CD4-positive, alpha-beta T cell treated with Interleukin-1 beta for 1 hour (primary cell): ENCODE data around the gene GALNT14.
"Not testable (repeated sequence)": the region's sequence is repeated elsewhere in the genome, so short reads cannot be mapped to it uniquely, and the experiment has no call there.

Experiments
- DNase-seq, 2 donors: peaks; one replicate each; pipeline ENCODE4 v3.0.0-alpha.2; 2020 to 2022

Gene GALNT14

DNA sequence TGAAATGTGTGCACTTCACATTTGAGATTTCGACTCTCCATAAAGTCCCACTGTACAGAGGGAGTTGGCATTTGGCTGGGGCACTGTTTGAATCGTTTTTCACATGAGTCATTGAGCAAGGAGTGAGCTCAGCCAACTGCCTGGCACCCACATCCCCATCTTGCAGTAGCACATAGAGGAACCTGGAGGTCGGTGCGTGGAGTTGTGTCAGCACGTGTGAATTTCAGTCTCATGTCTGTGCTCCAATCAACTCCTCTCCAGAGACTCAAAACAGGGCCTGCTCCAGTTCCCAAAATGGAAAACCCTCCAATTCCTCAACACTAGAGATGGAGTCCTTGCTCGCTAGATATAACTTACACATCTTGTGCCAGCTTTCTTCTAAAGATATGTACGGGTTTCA is 204.2 kb downstream of the GALNT14 start:
- no peak for DNase-seq

DNA sequence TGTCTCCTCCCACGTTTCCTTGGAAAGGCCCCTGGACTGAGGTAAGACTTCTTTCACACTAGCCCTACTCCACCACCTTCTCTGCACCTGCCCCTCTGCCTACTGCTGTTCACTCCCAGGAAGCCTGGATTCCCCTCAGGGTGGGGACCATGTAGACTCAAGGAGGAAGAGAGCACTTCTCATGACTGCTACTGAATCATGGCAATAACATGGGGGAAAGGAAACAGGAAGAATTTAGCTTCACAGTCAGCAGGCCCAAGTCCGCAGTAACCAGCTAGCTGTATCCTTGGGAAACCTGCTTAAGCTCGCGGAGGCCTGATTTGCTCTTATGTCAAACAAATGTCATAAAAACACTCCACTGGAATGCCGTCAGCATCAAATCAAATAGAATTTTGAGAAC is 204.7 kb downstream of the GALNT14 start:
- no peak for DNase-seq

DNA sequence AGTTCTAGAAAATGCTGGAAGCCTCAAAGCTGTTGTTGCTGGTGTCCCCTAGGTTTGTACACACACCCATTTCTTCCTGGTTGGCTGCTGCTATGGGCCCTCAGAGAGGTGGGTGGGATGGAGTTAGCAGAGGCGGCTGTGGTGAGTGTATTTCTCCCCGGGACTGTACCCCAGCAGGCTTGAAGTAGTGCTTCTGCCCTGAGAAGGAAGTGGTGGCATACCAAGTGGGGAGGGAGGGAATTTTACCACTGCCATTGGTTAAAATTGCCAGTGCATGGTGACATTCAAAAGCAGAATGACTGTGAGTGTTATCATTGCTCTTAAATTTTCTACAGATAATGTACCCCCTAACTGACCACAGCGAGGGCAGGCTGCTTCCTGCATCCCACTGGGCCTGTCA is 205.4 kb downstream of the GALNT14 start:
- DNase-seq: no peak

DNA sequence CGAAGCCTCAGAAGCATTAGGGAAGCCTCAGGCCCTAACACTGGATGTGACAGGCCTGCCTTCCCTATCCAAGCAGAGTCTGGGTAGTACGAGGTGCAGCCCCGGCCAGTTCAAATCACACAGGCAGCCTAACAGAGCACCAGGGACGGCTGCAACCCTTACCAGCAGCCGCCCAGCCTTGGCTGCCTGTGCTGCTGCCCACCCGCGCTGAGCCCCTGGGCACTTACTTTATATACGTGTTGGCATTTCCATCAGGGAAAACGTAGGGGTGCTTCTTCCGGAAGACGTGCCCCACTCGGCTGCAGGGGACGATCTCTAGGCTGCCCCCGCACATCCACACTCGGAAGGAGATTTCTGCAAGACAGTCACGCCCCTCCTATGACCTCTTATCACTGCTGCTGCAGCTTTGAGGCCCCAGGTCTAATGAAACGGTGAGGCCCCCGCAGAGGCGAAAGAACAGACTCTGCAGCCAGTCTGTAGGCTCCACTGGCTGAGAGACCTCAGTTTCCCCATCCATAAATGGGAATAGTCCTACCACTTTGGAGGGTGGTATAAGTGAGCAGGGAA is 206.3 kb downstream of the GALNT14 start:
- DNase-seq: no peak

DNA sequence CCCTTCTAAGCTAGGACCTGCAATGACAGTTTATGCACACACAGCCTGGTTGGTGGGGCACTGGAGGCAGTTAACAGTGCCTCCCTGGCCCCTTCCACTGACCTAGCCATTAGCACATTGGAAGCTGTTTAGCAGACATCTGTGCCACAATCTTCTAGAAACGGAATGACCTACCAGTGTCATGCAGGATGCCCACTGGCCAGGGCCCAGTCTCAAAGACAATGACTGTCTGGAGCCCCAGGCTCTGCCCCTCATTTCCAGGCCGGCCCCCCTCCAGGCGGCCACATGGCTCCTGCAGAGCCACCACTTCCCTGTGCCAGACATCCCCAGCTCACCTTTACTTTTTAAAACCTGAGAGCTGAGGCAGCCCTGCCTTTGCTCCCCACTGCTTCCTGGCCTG is 207.5 kb downstream of the GALNT14 start:
- no peak for DNase-seq

DNA sequence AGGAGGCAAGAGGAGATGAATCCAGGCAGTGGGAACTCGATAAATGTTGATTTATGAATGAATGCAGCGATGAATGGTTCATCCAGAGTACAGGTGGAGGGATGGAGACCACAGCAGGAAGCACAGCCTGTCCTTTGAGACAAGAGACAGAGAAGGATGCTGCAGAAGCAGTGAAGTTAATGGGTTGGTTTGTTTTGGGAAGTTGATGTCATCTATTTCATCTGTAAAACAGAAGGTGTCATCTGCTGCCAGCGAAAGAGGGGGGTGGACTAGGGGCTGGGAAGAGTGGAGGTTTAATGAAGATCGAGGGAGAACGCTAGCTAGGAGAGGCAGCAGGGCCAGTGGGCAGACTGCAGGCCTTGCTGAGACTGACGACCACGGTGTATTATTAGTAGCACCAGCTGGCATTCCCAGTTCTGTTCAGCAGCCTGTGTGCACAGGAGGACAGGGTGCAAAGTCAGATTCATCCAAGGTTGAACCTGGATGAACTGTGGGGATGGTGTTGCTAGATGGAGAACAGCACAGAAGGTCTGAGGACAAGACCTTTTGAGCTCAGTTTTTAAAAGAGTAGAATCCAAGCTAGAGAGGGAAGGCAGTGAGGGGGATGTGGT is 210.7 kb downstream of the GALNT14 start:
- no peak for DNase-seq

DNA sequence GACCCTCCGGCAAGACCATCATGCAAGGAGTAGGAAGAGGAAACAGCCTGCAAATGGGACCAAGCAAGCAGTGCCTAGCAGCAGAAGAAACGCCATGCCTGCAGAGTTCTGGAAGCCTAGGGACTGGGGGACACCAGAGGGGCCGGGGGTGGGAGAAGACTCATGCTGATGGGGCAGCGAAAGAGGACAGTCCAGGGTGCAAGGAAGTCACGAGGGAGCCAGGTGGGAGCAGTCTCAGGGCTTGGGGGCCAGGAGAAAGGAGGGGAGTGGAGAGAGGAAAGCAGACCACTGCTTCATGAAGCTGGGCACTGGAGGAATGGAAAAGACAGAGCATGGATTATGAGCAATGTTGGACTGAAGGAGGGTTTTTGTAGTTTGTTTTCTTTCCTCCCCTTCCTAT is 211.6 kb downstream of the GALNT14 start:
- no peak for DNase-seq

DNA sequence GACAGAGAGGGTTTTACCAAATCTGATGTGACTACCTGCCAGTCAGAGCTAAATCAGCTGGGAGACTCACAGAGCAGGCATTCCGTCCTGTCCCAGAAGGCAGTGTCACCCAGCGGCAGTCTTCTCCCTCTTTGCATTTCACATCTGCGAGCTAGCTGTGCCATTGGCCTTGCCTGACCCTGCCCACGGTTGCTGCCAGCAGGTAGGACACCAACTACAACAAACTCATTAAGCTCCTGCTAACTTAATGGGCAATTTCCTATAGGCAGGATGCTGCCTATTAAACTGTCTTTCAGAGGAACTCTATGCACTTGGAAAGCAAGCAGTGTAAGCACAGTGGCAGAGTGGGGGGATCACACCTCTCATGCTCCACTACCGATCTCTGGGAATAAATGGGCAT is 214.6 kb downstream of the GALNT14 start:
- DNase-seq: no peak

DNA sequence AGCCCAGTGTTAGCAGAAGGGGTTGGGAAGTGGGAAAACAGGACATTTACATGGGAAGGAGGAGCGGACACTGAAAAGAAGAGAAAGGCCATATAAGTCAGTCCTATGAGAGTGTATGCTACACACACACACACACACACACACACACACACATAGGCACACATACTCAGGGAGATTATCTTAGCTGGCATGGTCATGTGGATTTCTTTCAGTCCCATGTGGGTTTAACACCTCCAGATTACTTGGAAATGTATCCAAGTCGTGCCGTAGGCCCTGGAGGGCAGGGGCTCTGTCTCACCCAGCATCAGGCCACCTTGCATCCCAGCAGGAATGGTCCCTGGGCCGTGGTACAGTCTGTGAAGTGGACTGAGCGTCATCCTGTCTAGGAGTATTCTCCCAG is 217.7 kb downstream of the GALNT14 start:
- DNase-seq: no peak

DNA sequence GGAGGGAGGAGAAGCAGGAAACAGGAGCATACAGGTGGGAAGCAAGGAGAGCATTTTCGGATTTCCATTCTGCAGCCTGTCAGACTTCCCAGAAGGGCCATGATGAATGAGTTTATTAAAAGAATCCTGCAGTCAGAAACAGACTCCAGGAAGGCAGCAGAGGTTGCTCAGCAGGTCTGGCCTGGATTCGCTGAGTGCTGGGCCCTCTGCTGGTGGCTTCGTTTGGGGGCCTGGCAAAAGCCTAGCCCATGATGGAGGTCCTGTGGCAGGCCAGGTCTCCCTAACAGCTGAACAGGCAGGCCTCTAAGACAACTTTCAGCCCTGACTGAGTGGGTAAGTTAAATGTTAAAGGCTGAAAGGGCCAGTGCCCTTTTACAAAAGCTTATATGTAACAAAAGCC is 222.8 kb downstream of the GALNT14 start:
- no peak for DNase-seq

DNA sequence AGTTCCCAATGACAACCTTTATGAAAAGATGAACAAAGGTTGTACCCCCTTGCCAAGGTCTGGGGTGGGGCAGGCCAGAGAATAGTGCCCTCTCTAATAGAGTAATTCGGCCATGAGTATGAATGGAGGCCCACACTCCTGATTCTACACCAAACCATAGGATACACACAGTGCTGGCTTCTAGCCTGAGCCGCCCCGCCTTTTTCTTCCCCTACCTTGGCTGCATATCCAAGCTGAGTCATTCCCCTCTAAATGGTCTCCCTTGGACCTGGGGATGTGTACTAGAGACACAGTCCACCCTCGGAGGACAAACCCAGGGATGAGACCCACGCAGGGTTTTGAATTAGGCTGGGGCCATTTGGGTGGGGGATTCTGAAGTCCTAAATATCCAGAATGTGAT is 223.8 kb downstream of the GALNT14 start:
- DNase-seq: no peak

DNA sequence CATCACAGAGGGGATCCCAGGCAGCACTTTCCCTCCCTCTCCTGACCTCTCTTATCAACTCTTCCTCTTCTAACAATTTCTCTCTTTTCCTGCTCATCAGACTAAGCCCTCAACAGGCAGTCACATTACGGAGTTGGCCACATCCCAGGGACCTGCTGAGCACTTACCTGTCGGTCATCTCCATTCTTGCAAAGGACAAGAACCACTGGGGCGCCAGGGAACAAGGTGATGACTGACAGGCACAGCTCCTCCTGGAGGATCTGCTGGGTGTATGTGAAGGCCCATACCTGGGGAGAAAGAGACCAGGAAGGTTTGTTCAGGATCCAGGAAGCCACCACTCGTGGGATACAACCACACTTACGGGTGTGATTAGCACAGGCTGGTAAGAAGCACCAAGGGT is 226.2 kb downstream of the GALNT14 start:
- no peak for DNase-seq

DNA sequence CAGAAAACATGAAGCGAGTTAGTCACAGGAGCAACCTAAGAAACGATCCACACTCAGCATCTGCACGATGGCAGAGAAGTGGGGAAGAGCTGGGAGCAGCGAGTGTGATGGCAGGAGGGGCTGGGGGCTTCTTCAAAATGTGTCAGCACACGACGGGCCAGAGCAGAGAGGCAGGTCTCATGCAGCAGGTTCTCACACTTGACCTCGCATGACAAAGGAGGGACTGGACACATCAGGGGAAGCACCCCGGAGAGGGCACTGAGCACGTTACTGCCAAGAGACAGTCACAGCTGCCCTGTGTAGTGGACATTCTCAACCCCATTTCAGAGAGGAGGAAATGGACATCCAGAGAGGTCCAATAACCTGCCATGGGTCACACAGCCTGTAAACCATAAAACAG is 226.9 kb downstream of the GALNT14 start:
- no peak for DNase-seq

DNA sequence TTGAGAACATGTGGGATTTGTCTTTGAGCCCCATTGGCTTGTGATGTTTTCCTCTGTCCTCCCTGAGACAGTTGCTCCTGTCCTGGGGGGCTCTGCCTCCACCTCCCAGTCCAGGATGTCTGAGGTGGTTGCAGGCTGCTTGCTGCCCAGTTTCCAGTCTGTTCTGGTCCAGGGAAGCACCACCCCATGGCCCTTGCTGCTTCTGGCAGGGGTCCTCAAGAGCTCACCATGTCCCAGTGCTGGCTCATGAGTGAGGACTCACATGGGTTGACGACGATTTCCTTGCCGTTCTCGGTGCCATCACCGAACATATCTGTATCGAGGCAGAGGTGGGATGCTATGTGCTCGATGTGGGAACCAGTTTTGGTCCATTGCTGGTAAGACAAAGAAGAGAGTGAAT is 227.6 kb downstream of the GALNT14 start:
- no peak for DNase-seq

DNA sequence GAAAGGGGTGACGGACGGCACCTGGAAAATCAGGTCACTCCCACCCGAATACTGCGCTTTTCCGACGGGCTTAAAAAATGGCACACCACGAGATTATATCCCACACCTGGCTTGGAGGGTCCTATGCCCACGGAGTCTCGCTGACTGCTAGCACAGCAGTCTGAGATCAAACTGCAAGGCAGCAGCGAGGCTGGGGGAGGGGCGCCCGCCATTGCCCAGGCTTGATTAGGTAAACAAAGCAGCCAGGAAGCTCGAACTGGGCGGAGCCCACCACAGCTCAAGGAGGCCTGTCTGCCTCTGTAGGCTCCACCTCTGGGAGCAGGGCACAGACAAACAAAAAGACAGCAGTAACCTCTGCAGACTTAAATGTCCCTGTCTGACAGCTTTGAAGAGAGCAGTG is 233.8 kb downstream of the GALNT14 start:
- not testable (repeated sequence) for DNase-seq

DNA sequence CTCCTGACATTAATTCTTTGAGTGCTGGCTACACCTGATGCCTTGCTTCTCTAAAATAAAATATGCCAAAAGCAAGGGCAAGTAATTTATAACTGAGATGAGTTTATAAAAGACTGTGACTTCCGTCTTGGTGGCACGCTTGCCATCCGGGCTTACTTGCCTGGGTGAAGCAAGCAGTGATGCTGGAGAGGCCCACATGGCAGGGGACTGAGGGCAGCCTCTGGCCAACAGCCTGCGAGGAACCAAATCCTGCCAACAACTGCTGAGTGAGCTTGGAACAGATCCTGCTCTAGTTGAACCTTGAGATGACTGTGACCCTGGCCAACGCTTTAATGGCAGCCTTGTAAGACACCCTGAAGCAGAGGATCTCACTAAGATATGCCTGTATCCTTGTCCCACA is 234.9 kb downstream of the GALNT14 start:
- no peak for DNase-seq

DNA sequence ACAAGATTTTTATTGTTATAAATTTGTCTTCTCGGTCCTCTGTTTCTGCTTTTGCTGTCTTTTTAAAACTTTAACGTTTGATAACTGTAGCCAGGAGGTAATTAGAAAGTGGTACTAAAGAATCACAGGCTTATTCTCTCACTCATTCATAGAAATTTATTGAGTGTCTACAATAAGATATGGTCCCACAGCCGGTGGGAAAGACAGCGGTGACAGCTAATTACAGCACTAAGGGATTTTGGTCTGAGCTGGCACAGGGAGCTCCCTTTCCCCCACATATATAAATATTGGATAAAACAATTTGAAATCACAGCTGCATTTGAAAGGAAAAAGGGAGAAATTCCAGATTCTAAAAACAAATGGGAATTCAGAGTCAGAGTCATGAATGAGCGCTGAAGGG is 237.9 kb downstream of the GALNT14 start:
- DNase-seq: no peak

DNA sequence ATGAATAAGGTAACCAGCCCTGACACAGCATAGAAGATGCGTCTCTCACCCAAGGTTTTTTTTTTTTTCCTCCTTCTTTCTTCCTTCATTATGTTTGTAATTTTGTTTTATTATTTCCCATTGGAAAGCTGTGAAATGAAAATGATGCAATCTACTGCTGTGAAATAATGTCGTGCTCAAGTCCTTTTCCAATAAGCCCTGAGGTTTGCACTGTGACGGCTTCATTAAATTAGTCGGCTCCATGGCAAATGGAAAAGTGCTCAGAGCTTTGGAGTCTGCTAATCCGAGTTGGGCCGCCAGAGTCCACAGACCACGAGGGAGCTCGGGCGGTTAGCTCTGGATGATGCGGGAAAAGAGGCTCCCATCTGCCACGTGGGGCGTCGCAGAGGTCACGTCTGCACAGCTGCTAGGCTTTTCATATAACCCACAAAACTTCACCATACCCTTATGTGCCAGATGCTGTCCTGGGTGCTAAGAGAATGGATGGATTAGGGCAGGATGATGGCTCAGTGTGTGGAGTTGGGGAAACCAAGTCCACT is 238.7 kb downstream of the GALNT14 start:
- DNase-seq: no peak

DNA sequence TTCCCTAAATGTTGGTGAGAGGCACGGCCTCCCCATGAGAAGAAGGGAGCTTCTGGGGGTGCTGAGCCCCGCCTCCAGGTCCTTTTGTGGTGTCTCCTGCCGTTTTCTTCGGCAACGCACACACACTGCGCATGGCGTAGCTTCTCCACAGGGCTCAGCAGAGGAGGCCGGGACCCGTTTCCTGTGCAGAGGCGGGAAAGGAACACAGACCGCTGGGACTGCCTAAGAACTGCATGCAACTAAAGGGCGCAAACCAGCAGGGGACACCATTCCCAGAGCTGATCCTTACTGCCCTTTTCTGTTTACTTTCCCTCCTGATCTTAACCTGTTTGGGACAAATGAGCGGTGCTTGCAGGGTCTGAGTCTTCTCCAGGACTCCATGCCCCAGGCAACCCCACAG is 240.7 kb downstream of the GALNT14 start:
- no peak for DNase-seq

DNA sequence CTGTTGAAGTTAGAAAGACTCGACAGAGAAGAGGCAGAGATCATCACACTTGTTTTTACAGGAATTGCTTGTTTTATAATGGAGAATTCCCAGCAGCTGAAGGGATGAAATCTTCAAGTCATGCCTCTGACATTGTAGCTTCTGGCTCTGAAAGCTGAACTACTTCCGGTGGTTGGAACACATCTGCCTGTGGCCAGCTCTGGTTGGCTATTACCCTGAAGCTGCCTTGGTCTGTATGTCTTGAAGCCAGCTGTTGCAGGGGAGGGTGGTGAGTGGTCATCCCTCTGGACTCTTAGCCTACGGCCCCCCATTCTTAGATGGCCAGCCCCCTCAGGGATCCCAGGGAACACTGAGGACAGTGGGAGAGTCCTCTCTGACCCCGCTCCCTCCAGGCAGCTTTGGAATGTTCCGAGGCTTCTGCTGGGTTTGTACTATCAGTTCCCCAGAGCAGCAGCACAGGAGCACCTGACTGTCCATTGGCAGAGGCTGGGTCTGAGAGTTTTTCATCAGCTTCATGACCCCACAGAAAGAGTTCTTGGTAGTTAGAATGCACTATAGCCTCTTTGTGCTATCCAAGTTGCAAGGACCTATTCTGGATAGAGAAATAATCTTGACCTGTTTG is 243.6 kb downstream of the GALNT14 start:
- no peak for DNase-seq

DNA sequence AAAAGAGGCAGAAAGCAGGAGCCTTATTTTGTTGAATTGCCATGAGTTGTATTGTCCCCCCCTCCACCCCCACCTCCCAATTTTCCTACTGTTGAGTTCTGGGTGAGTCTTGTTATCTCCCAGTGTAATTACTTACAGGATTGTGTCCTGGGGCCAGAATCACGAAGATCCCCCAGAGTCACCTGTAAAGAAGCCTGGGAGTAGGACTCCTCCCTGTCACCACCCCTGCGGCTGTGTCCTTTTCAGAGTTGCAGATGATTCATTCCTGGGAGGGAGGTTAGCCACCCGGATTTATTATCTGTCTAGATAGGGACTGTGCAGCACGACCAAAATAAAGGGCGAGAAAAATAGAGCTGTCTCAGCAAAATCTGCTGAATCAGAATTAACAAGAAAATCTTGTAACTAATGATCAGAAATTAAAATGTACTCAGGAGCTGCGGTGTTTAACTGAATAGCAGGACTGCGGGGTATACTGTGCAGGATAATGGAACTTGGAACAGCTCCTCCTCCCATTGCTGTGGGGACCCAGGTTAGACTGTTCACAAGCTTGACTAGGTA is 249.3 kb downstream of the GALNT14 start:
- no peak for DNase-seq

DNA sequence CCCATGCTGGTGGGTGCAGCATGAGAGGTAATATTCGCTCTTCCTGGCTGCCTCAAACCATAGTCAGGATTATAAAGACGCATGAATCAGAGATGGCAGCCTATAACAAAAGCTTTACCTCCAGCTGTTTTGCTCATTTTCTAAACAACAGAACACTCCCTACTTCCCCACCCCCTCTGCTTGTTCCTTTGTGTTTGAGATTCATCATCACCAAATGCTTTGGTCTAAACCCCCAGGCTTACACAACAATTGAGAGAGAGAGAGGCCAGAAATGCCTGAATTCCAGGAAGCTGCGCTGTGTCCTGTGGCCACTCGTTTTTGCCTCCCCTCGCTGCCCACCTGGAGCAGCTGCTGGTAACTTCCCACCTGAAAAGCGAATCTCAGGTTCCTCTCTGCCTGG is 252.2 kb downstream of the GALNT14 start:
- DNase-seq: no peak

DNA sequence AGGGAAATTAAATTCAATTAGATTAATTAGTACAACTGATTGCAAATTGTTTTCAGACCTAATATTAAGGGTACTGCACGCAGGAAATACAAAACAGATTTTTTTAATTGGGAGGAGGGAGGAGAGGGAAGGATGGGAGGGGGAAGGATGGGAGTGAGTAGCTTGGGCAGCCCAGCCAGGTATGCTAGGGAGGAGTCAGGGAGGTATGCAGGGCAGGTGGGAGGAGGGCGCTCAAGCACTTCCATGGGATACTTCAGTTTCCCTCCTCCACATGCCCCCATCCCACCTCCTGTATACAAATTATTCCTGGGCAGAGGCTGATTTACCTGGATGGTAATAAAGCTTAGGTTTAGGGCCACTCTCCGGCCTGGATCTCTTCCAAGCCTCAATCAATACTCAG is 254.4 kb downstream of the GALNT14 start:
- DNase-seq: no peak

DNA sequence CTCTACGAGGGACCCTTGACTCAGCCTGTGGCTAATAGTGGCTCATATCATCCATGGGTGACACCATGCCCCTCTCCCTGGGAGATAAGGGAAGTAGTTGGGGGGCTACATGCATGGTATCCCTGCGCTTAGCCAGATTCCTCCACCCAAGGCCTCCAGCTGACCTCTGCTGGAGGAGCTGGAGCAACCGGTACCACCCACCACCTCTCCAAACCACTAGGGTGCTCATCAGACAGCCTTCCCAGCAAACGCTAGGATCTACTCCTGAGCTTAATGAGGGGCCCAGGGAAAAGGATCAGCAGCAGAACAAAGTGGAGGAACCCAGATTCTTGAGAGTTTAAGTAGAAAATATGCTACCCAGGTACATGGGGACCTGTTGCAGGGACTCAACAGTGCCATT is 255.1 kb downstream of the GALNT14 start:
- DNase-seq: no peak
